Measurements from ENCODE around the gene SMYD2. TPM values are rescaled to one million over a fixed set of nuclear protein-coding genes. Genes with fewer than 3 reads are reported as not detected.
A peak's percentile ranks its signal among the peaks of the same experiment; 100 is the strongest.

SMYD2 gene
- 29.8 and 32.3 TPM in 2 replicates for total RNA-seq (2013; cell fraction: nucleolus; rRNA removed)
- total RNA-seq (2014; rRNA removed) (26.0 and 27.8 TPM in 2 replicates), total RNA-seq (2014; rRNA removed; fragmentation: Illumina TruSeq; extraction: Trizol) (26.1 and 26.9 TPM in 2 replicates), total RNA-seq (2021) (19.5 and 21.7 TPM in 2 replicates), polyA plus RNA-seq (2011; rRNA removed) (55.7 and 78.1 TPM in 2 replicates), polyA plus RNA-seq (2014; fragmentation: Illumina TruSeq; extraction: Trizol) (30.1 and 33.8 TPM in 2 replicates), polyA plus RNA-seq (2014; fragmentation: Nextera tagmentation; extraction: Ambion mirVana) (10 to 100 TPM in 1 of 2 experiments, 1 to 10 TPM in 1; 8.3 to 17.0 TPM), polyA plus RNA-seq (2014; rRNA removed) (23.8 and 25.0 TPM in 2 replicates), polyA plus RNA-seq (2016; fragmentation: Nextera tagmentation; extraction: Ambion mirVana) (10 to 100 TPM; 34.5 to 36.1 TPM), polyA minus RNA-seq (2011; rRNA and poly(A)+ RNA removed) (25.4 and 32.8 TPM in 2 replicates), Bru-seq, nascent RNA (percentile 64 among the genes with signal in this experiment), BruChase-seq, experiment 1, labeled RNA remaining after a 6-hour chase (percentile 63 among the genes with signal in this experiment), BruChase-seq, experiment 2, labeled RNA remaining after a 2-hour chase (percentile 68 among the genes with signal in this experiment)
- polyA plus RNA-seq (2011; ENCODE audit: low read depth): 14.0 TPM
- polyA plus RNA-seq (2011; cell fraction: cytosol; rRNA removed): 31.5 and 32.3 TPM in 2 replicates
- 48.8 and 56.5 TPM in 2 replicates for polyA plus RNA-seq (2011; cell fraction: nucleus; rRNA removed)
- 19.4 and 20.6 TPM in 2 replicates for polyA plus RNA-seq (2012)
- polyA minus RNA-seq (2011; cell fraction: cytosol; rRNA and poly(A)+ RNA removed): 7.5 and 13.1 TPM in 2 replicates
- 12.1 and 14.7 TPM in 2 replicates for polyA minus RNA-seq (2011; cell fraction: nucleus; rRNA and poly(A)+ RNA removed)
- long read RNA-seq, experiment 1, transcript SMYD2-201 (12 exons, 1,671 nt): major isoform, 34 of 39 reads
- long read RNA-seq, experiment 1, partial matches to known transcripts: 1 of 39 reads
- long read RNA-seq, experiment 1, other reads (novel, unspliced or antisense): 4 of 39 reads
- long read RNA-seq, experiment 2, transcript SMYD2-201 (12 exons, 1,671 nt): major isoform, 92 of 120 reads
- long read RNA-seq, experiment 2, transcript SMYD2-203 (11 exons, 1,618 nt): minor isoform, 6 of 120 reads
- long read RNA-seq, experiment 2, partial matches to known transcripts: 15 of 120 reads
- long read RNA-seq, experiment 2, other reads (novel, unspliced or antisense): 7 of 120 reads

- ChIA-PET SMC1A (ENCODE audit: uncharacterized antibody, unreplicated experiment) (interaction anchor here (1.2 kb wide), 1 partner anchor 14 kb away, joined by 3 read pairs; no protein-coding TSS in a partner anchor), RAD21 (ENCODE audit: unreplicated experiment) (interaction anchor here (0.9 to 1.0 kb wide), 2 partner anchors 37 to 51 kb away, joined by 3 read pairs; no protein-coding TSS in a partner anchor), POLR2A (interaction anchor here (0.6 to 0.7 kb wide), 2 partner anchors 70 to 1163 kb away, joined by 3 to 4 read pairs; no protein-coding TSS in a partner anchor), CTCF (interaction anchor here (0.6 to 6.6 kb wide), 4 partner anchors 10 to 51 kb away, joined by 3 to 47 read pairs (median 4); no protein-coding TSS in a partner anchor)
- Histone ChIP-seq H4K20me1 (ENCODE audit: control insufficient read depth, insufficient read depth) (no peaks in the 10 kb centered on the region), H3K4me3 (peak within 1 kb of the TSS; percentile 90), H3K27ac (ENCODE audit: control insufficient read depth, insufficient read depth) (peak within 1 kb of the TSS; percentile 71), H3K79me2 (ENCODE audit: control insufficient read depth, insufficient read depth, low read length) (peaks cover 15% of the 10 kb centered on the region), H3K9ac (ENCODE audit: control insufficient read depth, insufficient read depth, low read length) (peak within 1 kb of the TSS; percentile 85), H3K36me3 (ENCODE audit: control insufficient read depth in 2 of 2, insufficient read depth in 2 of 2, low read length in 1 of 2) (no peaks in the 10 kb centered on the region), H3K4me1 (ENCODE audit: control insufficient read depth, insufficient read depth, low read length) (no peaks in the 10 kb centered on the region; the same call in 1 of the 2 replicates), H3K9me3 (replicated peaks; ENCODE audit: control insufficient read depth, insufficient read depth, low read length) (no peaks in the 10 kb centered on the region; the same call in 2 of the 3 replicates), H3K27me3 (replicated peaks in 1 of 2; ENCODE audit: control insufficient read depth in 2 of 2, insufficient read depth in 2 of 2, low read length in 1 of 2) (no peaks in the 10 kb centered on the region), H2AFZ (ENCODE audit: control insufficient read depth, low read depth, low read length) (peak within 1 kb of the TSS; percentile 90), H3K4me2 (ENCODE audit: control insufficient read depth, insufficient read depth) (peak within 1 kb of the TSS; percentile 91)
- BruUV-seq (replicated peaks): no TSS peak
- DNase-seq (ENCODE audit: low read depth, low spot score) (no peak), ATAC-seq (peak; percentile 86), FAIRE-seq (no peak)
- intact Hi-C loops (cut with micrococcal nuclease; ENCODE audit: unreplicated experiment) (loop anchor here (5.0 kb wide), 1 partner anchor 41 kb away; no protein-coding TSS in a partner anchor), in situ Hi-C loops (cut with MboI) (no loop called here)
- under 1% methylated on average over 24 of the region's 94 CpGs for WGBS (ENCODE audit: insufficient coverage, insufficient replicate concordance, low lambda C conversion rate, missing lambda C conversion rate)
- no peak for TF ChIP-seq ZNF217 (IDR thresholded peaks at IDR 0.05)
- TF ChIP-seq SIN3A (IDR thresholded peaks at IDR 0.05; ENCODE audit: low read depth, low read length): 0 out of 2 replicates have a peak, but pooled peaks have one; percentile 21
- TF ChIP-seq TCF12 (IDR thresholded peaks at IDR 0.05; ENCODE audit: low read depth, low read length): no peak
- no peak for TF ChIP-seq BCLAF1 (IDR thresholded peaks at IDR 0.05)
- no peak for TF ChIP-seq JUNB (IDR thresholded peaks at IDR 0.05)
- TF ChIP-seq USF1 (IDR thresholded peaks at IDR 0.05; ENCODE audit: borderline replicate concordance, extremely low read length, insufficient read depth, low read depth, low read length): no peak
- TF ChIP-seq RFX5 (IDR thresholded peaks at IDR 0.05; ENCODE audit: low read depth, low read length): no peak
- no peak for TF ChIP-seq ZNF622 (IDR thresholded peaks at IDR 0.05)
- no peak for TF ChIP-seq PAX5 (IDR thresholded peaks at IDR 0.05; ENCODE audit: borderline replicate concordance, low read depth, low read length)
- no peak for TF ChIP-seq IRF3 (IDR thresholded peaks at IDR 0.05)
- no peak for TF ChIP-seq PAX8 (IDR thresholded peaks at IDR 0.05)
- no peak for TF ChIP-seq ETV6 (conservative IDR thresholded peaks at IDR 0.05 in 1 of 2, IDR thresholded peaks at IDR 0.05 in 1 of 2; ENCODE audit: borderline replicate concordance in 1 of 2, low read depth in 1 of 2)
- TF ChIP-seq ZBED1 (IDR thresholded peaks at IDR 0.05; ENCODE audit: borderline replicate concordance): no peak
- no peak for TF ChIP-seq NFYB (IDR thresholded peaks at IDR 0.05; ENCODE audit: insufficient read depth, low read depth, low read length)
Measured at GRCh38 chr1:214281021-214281719, at the start of gene SMYD2. Gene SMYD2, plus strand, starts transcription at chr1:214281159. Its CDS starts 96 bp downstream, at chr1:214281255.

Measured in GM12878 (cell line).